Measurements from ENCODE around the gene INSC.
A peak's percentile ranks its signal among the peaks of the same experiment; 100 is the strongest.

Gene INSC

GRCh38 chr11:15180212-15180792 lies 65.6 kb downstream of the INSC start:
- Mint-ChIP-seq H3K9me3 (no peaks in the 10 kb centered on the region), H3K27me3 (peaks cover 5% of the 10 kb centered on the region)

GRCh38 chr11:15182372-15182771 lies 67.6 kb downstream of the INSC start:
- peaks cover 12% of the 10 kb centered on the region for H3K27me3 Mint-ChIP-seq
- no peaks in the 10 kb centered on the region for H3K9me3 Mint-ChIP-seq
- DNase-seq (no peak), ATAC-seq (no peak)
- no peak overlapping the region for H3K4me3 Mint-ChIP-seq
- H3K27ac Mint-ChIP-seq: no peak overlapping the region
- no peaks in the 10 kb centered on the region for H3K4me1 Mint-ChIP-seq

More at GRCh38 chr11:15180212-15180792, 65.6 kb downstream of the INSC start:
- H3K4me3 Mint-ChIP-seq: no peak overlapping the region
- ATAC-seq (no peak), DNase-seq (no peak)
- H3K27ac Mint-ChIP-seq: peak overlapping the region; percentile 61 to 91
- no peaks in the 10 kb centered on the region for H3K4me1 Mint-ChIP-seq

GRCh38 chr11:15185021-15185420 lies 70.3 kb downstream of the INSC start:
- Mint-ChIP-seq H3K4me3 (no peak overlapping the region), H3K9me3 (no peaks in the 10 kb centered on the region), H3K27me3 (peaks cover 12% of the 10 kb centered on the region), H3K4me1 (no peaks in the 10 kb centered on the region), H3K27ac (no peak overlapping the region)
- DNase-seq (no peak), ATAC-seq (no peak)

GRCh38 chr11:15186146-15186545 lies 71.4 kb downstream of the INSC start:
- Mint-ChIP-seq H3K27ac (peak overlapping the region in 1 of 2 donors; percentile 77), H3K4me1 (no peaks in the 10 kb centered on the region), H3K27me3 (peaks cover 12% of the 10 kb centered on the region), H3K4me3 (no peak overlapping the region), H3K9me3 (no peaks in the 10 kb centered on the region)
- no peak for ATAC-seq
- no peak for DNase-seq

- DNase-seq (no peak), ATAC-seq (no peak)
- Mint-ChIP-seq H3K27me3 (peaks cover 24% of the 10 kb centered on the region), H3K4me3 (no peak overlapping the region), H3K4me1 (no peaks in the 10 kb centered on the region), H3K27ac (no peak overlapping the region), H3K9me3 (no peaks in the 10 kb centered on the region)
These were observed 74.5 kb downstream of the INSC start for GRCh38 chr11:15189189-15189588.

GRCh38 chr11:15189641-15190365 lies 75.1 kb downstream of the INSC start:
- DNase-seq (no peak), ATAC-seq (no peak)
- peaks cover 24% of the 10 kb centered on the region for H3K27me3 Mint-ChIP-seq
- no peak overlapping the region for H3K27ac Mint-ChIP-seq
- no peaks in the 10 kb centered on the region for H3K4me1 Mint-ChIP-seq
- H3K4me3 Mint-ChIP-seq: no peak overlapping the region
- no peaks in the 10 kb centered on the region for H3K9me3 Mint-ChIP-seq

GRCh38 chr11:15190611-15191010 lies 75.9 kb downstream of the INSC start:
- H3K9me3 Mint-ChIP-seq: no peaks in the 10 kb centered on the region
- H3K4me3 Mint-ChIP-seq: no peak overlapping the region
- ATAC-seq: no peak
- H3K27ac Mint-ChIP-seq: no peak overlapping the region
- no peak for DNase-seq
- no peaks in the 10 kb centered on the region for H3K4me1 Mint-ChIP-seq
- H3K27me3 Mint-ChIP-seq: peaks cover 24% of the 10 kb centered on the region

- DNase-seq: no peak
- peaks cover 11% of the 10 kb centered on the region for H3K27me3 Mint-ChIP-seq
- no peak for ATAC-seq
- H3K4me3 Mint-ChIP-seq: no peak overlapping the region
- H3K27ac Mint-ChIP-seq: no peak overlapping the region
- H3K9me3 Mint-ChIP-seq: no peaks in the 10 kb centered on the region
- no peaks in the 10 kb centered on the region for H3K4me1 Mint-ChIP-seq
These were observed 77.4 kb downstream of the INSC start for GRCh38 chr11:15192005-15192556.

- Mint-ChIP-seq H3K4me1 (no peaks in the 10 kb centered on the region), H3K4me3 (no peak overlapping the region), H3K27me3 (peaks cover 21% of the 10 kb centered on the region), H3K27ac (no peak overlapping the region), H3K9me3 (no peaks in the 10 kb centered on the region)
- DNase-seq (no peak), ATAC-seq (no peak)
These were observed 80.1 kb downstream of the INSC start for GRCh38 chr11:15194671-15195415.

GRCh38 chr11:15195454-15196200 lies 80.9 kb downstream of the INSC start:
- H3K4me3 Mint-ChIP-seq: no peak overlapping the region
- no peak for ATAC-seq

GRCh38 chr11:15196704-15197103 lies 82.0 kb downstream of the INSC start:
- H3K9me3 Mint-ChIP-seq: no peaks in the 10 kb centered on the region
- H3K27ac Mint-ChIP-seq: no peak overlapping the region

More at GRCh38 chr11:15195454-15196200, 80.9 kb downstream of the INSC start:
- Mint-ChIP-seq H3K4me1 (no peaks in the 10 kb centered on the region), H3K27ac (peak overlapping the region in 1 of 2 donors; percentile 49), H3K9me3 (no peaks in the 10 kb centered on the region), H3K27me3 (peaks cover 21% of the 10 kb centered on the region)
- no peak for DNase-seq

GRCh38 chr11:15197696-15198095 lies 83.0 kb downstream of the INSC start:
- no peak for ATAC-seq
- H3K27me3 Mint-ChIP-seq: peaks cover 10% of the 10 kb centered on the region
- no peaks in the 10 kb centered on the region for H3K4me1 Mint-ChIP-seq
- H3K27ac Mint-ChIP-seq: peak overlapping the region; percentile 55 to 72
- no peak for DNase-seq
- H3K9me3 Mint-ChIP-seq: no peaks in the 10 kb centered on the region
- H3K4me3 Mint-ChIP-seq: no peak overlapping the region

More at GRCh38 chr11:15196704-15197103, 82.0 kb downstream of the INSC start:
- H3K27me3 Mint-ChIP-seq: peaks cover 19% of the 10 kb centered on the region
- no peaks in the 10 kb centered on the region for H3K4me1 Mint-ChIP-seq
- ATAC-seq: no peak
- DNase-seq: no peak
- H3K4me3 Mint-ChIP-seq: no peak overlapping the region

- Mint-ChIP-seq H3K9me3 (no peaks in the 10 kb centered on the region), H3K27ac (no peak overlapping the region), H3K4me3 (no peak overlapping the region), H3K4me1 (no peaks in the 10 kb centered on the region), H3K27me3 (peaks cover 10% of the 10 kb centered on the region)
- ATAC-seq: no peak
- no peak for DNase-seq
These were observed 83.6 kb downstream of the INSC start for GRCh38 chr11:15198284-15198683.

- no peaks in the 10 kb centered on the region for H3K4me1 Mint-ChIP-seq
- peaks cover 10% of the 10 kb centered on the region for H3K27me3 Mint-ChIP-seq
- no peak overlapping the region for H3K27ac Mint-ChIP-seq
- no peaks in the 10 kb centered on the region for H3K9me3 Mint-ChIP-seq
- no peak overlapping the region for H3K4me3 Mint-ChIP-seq
- ATAC-seq: no peak
- DNase-seq: no peak
These were observed 85.0 kb downstream of the INSC start for GRCh38 chr11:15199693-15200092.

- Mint-ChIP-seq H3K4me1 (no peaks in the 10 kb centered on the region), H3K27me3 (peaks cover 10% of the 10 kb centered on the region), H3K9me3 (no peaks in the 10 kb centered on the region), H3K4me3 (no peak overlapping the region), H3K27ac (no peak overlapping the region)
- ATAC-seq (no peak), DNase-seq (no peak)
These were observed 86.0 kb downstream of the INSC start for GRCh38 chr11:15200696-15201095.
